ENCODE results near the gene CENPB.

DNA sequence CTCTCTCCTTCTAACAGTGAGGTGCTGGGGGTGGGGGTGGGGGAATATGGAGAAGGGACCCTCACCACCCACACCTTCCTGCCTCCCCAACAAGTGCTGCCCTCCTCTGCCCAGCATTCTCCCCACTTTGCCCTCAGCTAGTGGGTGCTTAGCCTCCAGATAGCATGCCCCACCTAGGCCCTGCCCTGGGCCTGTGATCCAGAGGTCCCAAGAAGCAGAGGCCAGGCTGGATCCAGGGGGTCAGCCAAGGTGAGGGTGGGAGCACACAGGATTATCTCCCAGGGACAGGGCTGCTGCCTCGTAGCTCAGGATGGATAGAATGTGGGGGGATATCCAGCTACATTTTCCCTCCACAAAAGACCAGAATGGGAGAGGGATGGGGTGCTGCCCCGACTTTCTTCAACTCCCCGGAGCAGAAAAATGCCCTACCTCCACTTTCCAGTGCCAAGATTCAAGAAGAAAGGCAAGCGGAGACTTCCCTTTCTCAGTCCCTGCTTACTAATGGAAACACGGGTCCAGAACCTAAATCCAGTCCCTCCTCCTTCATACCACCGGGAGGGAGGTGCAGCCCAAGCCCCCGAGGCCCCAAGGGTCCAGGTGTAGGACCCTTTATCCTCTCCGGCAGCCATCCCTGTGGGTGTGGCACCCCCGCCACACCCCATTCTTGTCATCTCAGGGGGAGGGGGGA lies 20.0 kb downstream of the CENPB start:
- TF ChIP-seq, protein P1, sequence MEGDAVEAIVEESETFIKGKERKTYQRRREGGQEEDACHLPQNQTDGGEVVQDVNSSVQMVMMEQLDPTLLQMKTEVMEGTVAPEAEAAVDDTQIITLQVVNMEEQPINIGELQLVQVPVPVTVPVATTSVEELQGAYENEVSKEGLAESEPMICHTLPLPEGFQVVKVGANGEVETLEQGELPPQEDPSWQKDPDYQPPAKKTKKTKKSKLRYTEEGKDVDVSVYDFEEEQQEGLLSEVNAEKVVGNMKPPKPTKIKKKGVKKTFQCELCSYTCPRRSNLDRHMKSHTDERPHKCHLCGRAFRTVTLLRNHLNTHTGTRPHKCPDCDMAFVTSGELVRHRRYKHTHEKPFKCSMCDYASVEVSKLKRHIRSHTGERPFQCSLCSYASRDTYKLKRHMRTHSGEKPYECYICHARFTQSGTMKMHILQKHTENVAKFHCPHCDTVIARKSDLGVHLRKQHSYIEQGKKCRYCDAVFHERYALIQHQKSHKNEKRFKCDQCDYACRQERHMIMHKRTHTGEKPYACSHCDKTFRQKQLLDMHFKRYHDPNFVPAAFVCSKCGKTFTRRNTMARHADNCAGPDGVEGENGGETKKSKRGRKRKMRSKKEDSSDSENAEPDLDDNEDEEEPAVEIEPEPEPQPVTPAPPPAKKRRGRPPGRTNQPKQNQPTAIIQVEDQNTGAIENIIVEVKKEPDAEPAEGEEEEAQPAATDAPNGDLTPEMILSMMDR (IDR thresholded peaks at IDR 0.05), result no peak
- no peak for TF ChIP-seq ZFX (IDR thresholded peaks at IDR 0.05; ENCODE audit: borderline replicate concordance)
